Stimulated activated CD8-positive, alpha-beta memory T cell treated with anti-CD3 and anti-CD28 coated beads, Interleukin-4, amount 100 ng/mL, for 1 hour (primary cell): ENCODE measurements around the gene ICE1.
"Not testable (repeated sequence)": the region's sequence is repeated elsewhere in the genome, so short reads cannot be mapped to it uniquely, and the experiment has no call there.

Experiments
- DNase-seq, 2 donors: peaks; one replicate each; pipeline ENCODE4 v3.0.0-alpha.2; 2020; ENCODE audit warnings: low read depth in 2 of 2, low spot score in 1 of 2

ICE1 gene

DNA sequence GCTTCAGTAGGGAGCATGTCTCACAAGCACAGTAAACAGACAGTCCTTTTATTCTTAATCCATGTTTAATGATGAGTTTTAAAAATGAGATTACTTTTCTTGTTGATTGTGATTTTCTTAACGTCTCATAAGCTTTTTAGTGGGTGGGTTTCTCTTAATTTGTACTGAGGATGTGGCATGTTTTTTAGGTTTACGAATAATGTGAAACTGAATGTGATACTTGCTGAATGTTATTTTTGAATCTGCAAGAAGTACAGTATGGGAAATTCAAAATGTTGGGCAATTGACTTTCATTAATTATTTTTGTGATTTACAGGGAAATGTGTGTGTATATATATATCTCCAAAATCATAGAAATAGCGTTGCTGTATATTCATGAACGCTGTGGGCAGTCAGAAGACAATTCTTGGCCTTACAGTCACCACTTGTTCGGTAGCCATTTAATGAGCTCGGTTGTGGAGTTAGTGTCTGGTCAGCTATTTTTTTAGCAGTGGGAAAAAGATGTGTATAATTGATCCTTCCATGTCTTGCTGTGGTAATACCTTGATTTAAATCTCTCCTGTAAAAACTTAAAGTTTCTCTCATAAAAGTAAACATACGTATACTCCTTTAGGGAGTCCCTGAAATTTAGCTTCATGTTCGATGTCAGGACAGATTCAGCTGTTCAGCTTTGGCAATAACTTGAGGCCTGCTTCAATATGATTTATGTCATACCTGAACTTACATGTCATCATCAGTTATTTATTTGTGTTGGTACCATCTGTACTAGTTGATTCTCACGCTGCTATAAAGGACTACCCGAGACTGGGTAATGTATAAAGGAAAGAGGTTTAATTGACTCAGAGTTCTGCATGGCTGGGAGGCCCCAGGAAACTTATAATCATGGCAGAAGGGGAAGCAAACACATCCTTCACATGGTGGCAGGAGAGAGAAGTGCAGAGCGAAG is 15.0 kb downstream of the ICE1 start:
- no peak for DNase-seq

DNA sequence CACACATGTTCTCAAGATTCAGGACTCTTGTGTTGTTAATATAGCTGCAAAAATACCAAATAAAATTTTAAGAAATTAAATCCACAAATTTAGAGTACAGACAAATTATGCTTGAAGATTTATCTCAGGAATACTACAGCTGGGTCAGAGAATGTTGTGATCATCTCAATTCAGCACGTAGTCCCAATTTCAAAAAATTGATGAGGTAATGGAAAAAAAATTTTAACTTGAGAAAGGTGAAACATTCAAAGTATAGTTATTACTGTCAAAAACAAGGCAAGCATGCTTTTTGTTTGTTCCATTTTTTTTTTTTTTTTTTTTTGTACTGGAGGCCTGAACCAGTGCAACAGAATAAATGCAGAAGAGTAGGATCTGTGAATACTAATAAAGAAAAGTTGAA is 29.4 kb downstream of the ICE1 start:
- DNase-seq: no peak

DNA sequence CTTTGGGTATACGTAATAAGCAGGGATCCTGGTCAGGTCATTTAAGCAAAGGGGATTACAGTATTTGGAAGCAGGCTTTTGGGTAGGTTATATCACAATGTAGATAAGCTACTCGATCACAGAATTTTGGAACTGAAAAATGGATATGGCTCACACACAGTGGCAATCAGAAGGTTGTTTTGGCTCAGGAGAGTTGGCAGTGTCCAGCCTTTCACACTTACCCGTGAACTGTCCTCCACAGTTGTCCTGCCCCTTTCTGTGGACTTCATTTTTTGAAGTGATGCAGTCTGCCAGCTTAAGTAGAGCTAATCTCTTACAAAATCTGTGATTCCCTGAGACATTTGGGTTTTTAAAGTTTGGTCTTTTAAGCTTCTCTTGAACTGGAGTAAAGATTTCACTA is 30.7 kb downstream of the ICE1 start:
- no peak for DNase-seq

DNA sequence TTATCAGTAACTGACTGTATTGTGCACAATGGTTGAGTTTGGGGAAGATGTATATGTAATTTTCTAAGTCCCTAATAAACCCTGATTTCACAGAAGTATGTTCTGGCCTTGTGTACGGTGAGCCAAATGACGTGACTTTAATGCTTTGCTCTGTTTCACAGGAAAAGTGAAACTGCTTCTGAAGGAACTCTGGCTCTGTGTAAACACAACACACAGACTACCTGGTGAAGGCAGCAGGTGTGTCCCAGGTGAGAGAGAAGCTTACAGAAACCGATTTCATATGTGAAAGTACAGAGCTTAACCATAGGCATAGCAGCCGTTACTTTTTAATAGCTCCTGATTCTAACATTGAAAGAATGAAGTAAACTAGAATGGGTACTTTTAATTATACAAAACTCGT is 31.9 kb downstream of the ICE1 start:
- DNase-seq: no peak

DNA sequence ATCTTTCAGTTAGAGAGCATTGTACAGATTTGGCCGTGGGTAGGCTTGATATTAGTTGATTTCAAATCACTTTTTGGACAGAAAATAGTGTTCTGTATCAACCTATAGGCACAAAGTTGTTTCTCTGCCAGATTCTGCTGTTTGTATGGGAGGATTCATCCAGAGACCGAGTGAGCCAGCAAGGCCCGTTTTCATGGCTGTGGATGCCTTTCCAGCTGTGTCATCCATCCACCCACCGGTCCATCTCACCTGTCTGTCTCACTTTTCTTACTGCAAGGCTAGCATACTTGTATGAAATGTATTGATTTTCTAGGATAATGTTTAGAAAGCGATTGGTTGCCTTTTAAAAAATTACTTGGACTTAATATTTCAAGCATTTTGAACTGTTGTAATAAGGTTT is 34.4 kb downstream of the ICE1 start:
- no peak for DNase-seq

DNA sequence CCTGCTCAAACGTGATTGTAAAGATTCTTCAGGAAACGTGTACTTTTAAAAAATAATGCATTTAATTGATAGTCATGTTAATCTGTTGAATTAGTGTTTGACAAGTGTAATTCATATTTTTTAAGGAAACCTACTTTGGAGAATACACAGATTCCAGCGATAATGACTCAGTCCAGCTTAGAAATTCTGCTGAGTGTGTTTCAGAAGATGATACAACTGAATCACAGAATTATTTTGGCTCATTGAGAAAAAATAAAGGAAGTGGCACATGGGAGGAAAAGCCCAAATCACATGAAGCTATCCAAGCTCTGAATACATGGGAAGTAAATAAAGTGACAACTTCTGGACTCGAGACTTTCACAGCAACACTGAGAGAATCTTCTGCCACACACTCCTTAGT is 37.8 kb downstream of the ICE1 start:
- DNase-seq: no peak

DNA sequence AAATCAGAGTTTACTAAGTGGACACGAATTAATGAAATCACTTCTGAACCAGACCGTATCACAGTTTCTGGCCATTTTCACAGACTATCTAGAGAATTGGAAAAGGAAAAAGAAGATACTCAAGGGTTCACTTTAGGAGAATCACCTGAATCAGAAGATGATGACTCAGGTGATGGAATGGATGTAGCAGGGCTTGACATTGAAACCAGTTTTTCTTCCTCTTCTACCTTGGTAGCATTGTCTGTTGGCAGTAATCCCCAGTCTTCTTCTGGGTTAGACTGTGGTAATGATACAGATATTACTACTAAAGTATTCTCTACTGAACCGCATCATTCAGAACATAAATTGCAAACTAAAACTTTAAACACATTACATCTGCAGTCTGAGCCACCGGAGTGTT is 38.5 kb downstream of the ICE1 start:
- DNase-seq: no peak

DNA sequence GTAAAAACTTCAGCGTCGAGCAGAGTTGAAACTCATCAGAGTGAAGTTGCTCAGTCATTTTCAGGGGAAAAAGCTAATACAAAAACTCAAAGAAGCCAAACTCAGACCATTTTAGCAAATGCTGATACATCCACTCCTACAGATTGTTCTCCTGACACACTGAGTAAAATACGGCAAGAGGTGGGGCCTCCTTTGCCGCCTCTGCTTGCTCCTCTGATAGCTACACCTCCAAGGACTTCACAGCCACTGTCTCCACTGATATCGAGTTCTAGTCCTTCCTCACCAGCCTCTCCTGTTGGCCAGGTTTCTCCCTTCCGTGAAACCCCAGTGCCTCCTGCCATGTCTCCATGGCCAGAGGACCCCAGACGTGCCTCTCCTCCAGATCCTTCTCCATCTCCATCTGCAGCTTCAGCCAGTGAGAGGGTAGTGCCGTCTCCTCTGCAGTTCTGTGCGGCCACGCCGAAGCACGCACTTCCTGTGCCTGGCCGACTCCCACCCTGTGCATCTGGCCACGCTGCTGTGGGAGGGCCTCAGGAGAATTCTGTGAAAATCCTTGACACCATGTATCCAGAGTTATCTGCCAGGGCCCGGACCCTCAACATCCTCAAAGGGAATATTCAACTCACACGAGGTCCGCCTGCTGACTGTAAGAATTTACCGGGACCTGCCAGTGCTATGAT is 41.7 kb downstream of the ICE1 start:
- no peak for DNase-seq

DNA sequence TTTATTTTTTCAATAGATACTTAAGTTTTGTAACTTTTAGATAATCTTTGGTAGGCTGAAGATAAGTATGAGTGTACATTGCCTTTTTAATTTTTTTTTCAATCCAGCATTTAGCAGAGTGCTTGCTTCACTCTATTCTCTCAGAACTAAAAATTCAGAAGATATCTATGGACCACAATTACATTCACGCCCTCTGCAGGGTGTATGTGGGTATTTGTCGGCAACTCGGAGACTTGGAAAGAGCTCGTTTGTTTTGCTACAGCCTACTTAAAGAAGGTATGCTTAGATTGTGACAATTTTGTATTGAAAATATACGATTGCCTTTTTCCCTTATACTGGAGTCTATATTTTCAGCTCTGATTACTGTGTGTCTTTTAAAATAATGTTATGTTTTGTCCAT is 43.8 kb downstream of the ICE1 start:
- DNase-seq: no peak

DNA sequence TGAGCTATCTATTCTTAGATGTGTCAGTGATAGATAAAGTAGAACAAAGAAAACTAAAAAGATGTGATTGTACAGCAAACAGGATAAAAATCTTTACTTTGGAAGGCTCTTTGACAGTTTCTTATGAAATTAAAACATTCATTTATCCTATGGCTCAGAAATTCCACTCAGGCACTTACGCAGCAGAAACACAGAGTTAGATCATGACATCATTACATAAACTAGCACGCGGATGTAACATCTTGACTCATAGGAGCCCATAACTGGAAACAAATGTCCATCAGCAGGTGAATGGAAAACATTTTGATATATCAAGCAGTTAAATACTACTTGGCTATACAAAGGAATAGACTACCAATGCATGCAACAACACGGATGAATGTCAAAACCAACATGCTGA is 45.3 kb downstream of the ICE1 start:
- DNase-seq: no peak

DNA sequence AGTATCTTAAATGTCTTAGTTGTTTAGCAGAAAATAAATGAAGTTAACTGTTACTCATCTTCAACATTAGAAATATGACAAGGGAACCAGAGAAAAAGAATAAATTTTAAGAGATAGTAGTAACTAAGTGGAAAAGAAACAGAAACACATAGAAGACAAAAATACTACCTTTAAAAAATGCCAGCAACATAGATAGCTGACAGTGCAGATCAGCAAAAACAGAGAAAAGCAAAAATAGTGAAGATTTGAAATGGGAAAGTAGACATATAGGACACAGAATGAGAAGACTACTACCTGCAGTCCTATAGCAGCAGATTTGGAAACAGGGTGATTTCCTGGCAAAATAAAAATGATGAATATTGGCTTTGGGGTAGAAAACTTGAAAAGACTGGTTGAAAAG is 48.5 kb downstream of the ICE1 start:
- DNase-seq: no peak

DNA sequence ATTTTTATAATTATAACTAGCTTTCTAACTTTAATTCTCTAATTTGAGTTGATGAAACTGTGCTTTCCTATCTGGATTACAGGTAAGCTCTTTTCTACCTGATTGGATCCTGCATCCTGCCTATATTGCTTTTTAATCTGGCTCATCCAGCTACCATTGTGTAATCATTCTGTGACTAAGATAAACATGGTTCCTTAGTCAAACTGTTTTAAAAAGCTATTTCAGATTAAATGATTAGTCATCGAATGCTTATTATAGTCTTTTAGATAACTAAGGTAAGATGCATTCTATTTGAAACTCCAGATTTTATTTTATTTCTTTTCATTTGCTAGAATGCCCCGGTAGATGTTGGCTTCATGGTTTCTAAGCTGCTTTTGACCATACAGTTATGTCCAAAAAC is 50.7 kb downstream of the ICE1 start:
- no peak for DNase-seq

DNA sequence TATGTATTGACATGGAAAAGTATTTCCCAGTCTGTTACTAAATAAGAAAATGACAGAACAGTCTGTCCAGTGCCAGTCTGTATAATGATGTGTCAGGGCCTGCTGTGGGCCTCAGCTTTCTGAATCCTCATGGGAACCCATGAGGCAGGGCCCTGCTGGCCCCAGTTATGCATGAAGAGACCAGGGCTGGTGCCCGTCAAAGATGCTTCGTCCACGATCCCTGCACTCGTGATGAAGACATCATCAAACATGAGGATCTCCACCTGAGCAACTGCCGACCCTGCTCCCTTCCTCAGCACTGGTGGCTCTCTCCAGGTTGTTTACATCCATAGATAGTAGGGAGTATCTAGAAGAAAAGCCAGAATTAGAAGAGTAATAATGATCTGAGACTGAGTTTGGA is 52.5 kb downstream of the ICE1 start:
- no peak for DNase-seq

DNA sequence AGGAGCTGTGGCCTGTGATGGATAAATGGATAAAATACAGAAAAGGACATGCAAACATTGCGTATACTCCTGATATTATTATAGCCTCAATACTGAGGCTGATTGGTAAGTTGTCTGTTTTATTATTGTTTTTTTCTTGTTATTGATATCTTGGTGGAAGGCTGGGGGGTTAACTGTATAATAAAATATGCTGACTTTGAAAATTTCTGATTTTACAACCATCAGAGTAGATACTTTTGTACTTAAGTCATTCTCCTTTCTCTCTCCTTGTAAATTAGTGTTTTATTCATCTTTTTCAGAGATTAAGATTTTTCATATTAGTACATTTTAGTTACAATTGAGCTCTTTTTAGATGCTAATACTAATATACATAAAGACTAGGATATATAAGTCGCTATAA is 53.5 kb downstream of the ICE1 start:
- no peak for DNase-seq

DNA sequence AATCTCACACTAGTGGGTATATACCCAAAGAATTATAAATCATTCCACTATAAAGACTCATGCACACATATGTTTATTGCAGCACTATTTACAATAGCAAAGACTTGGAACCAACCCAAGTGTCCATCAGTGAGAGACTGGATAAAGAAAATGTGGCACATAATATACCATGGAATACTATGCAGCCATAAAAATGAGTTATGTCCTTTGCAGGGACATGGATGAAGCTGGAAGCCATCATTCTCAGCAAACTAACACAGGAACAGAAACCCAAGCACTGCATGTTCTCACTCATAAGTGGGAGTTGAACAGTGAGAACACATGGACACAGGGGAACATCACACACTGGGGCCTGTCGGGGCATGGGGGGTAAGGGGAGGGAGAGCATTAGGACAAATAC is 57.1 kb downstream of the ICE1 start:
- DNase-seq: not testable (repeated sequence)

DNA sequence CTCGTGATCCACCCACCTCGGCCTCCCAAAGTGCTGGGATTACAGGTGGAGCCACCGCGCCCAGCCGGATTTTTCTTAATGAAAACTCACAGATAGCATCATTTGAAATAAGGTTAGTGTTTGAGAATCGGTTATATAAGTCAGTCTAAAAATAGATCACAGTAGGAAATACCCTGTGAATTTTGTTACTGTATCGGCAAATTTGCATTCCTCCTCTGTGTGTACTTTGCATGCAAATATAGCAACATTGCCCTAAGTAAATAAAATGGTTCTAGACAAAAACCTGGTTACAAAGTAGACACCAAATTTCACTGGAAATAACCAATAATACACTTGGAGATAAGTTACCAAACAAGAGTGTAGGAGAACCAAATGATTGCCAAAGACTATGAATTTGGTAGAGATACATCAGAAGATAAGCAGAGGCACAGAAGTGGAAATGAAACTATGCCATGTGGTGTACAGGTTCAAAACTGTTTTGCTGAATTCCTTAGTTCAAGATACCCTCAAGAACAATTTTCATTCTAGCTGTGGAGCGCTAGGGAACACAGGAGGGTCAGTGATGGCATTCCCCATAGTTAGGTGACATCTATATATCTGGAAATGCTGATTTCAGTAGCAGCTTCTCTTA is 58.1 kb downstream of the ICE1 start:
- no peak for DNase-seq

DNA sequence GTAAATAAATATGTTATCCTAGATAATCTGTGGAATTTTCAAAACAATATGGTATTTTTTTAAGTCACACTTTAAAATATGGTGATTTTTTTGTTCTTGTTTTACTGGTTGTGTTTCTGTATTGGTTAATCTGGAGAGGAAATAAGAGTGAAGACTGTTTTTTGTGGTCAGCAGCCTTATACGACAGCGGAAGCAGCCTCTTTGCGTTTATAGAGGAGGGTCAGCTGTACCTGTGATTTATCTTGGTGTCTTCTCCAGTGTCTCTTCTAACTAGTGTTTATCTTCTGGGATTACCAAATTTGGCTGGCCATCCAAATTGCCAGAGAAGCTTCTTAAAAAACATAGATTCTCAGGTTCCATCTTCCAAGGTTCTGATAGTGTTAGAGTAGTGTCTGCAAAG is 58.7 kb downstream of the ICE1 start:
- DNase-seq: no peak

DNA sequence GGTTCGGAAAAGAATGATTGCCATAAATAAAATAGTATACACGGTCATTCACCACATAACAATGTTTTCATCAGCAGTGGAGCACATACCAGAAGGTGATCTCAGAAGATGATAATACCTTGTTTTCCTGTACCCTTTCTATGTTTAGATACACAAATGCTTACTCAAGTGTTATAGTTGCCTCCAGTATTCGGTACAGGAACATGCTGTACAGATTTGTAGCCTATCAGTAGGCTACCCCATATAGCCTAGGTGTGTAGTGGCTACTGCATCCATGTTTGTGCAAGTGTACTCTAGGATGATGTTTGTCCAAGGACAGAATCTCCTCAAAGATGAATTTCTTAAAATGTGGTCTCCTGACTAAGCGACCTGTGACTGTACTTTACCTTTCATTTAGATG is 59.2 kb downstream of the ICE1 start:
- no peak for DNase-seq

DNA sequence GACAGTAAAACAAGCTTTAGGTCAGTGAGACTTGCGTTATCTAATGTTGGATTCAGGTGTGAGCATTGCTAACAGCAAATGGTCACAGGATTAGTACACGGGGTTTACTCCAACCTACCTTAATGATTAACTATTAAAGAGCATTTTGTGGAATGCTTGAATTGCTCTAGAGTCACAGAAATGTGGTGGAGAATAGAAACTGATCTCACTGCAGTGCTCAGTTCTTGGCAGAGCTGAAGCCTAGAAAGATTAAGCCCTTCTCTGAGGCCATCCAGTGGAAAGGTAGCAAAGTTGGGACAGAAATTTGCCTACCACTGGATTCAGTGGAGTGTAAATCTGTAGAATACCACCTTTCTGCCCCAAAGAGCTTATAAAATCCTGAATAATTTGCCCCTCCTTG is 60.9 kb downstream of the ICE1 start:
- no peak for DNase-seq

DNA sequence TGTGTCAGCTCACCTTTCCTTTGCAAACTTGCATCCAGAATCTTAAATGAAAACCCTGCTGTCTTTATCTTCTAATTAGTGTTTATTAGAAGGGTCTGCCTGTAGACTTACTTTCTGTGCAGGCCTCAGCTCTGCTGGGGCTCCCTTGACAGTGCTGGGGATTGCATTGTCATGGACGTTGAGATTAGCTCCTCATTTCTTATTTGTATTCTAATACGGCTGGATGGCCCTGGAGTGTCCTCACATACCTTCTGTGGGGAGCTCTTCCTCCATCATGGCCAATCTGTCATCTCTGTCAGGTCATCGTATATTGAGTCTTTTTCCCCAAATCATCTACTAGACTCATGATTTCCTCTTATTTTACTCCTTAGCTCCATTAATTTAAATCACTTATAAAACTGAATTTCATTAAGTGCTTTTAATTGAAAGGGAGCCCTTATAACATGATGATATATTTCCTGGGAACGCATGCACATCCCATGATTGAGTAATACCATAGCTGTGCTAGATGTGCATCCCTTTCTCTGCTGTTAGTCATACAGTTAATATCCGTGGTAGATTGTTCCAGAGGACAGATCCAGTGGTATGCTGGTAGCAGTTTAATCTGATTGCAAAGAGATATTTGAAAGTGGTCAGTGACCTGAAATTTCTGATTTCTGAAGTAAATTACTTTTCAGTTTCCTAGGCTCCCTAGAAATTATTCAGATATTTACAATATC is 61.6 kb downstream of the ICE1 start:
- DNase-seq: no peak

DNA sequence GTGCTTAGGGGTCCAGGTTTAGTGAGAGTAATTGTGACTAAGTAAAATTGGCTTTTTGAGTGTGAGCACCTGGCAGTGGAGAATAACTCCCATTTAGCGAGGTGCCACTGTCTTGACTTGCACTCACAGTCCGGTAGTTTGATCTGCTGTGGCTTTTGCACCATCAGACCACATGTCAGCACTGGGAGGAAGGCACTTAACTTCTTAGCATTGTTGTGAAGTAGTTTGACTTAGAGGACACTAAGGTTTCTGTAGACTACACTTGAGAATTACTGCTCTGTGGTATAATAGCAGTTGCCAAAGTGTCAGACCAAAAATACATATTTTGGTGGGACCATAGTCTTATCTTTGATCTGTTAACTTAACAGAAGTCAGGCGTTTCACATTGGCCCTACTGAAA is 63.6 kb downstream of the ICE1 start:
- DNase-seq: no peak
